Adrenal gland (tissue), 5 donors: ENCODE data around the gene PNRC1.

Experiments used
- CTCF ChIP-seq, 6 experiments: fragments of 450-650 bp in 4 of 6; fragments of 200-600 bp in 2 of 6; sonication (generic) in 1 of 6; IDR thresholded peaks; 1 replicate in 5 of 6; 2 replicates in 1 of 6; pipeline versions ENCODE4 v1.5.1 to v1.8.0; 2016 to 2021; ENCODE audit warnings: antibody characterized with exemption in 6 of 6, mild to moderate bottlenecking in 2 of 6, moderate library complexity in 1 of 6
- POLR2A ChIP-seq, 2 donors: fragments of 450-650 bp; IDR thresholded peaks; one replicate each; pipeline ENCODE4 v1.6.1; 2017; ENCODE audit warnings: antibody characterized with exemption in 2 of 2, mild to moderate bottlenecking in 2 of 2, moderate library complexity in 1 of 2
- donor health status: DM: no; HTN: no; CAD: no.

- TF ChIP-seq CTCF (IDR thresholded peaks at IDR 0.05) (no peak), POLR2A (IDR thresholded peaks at IDR 0.05) (no peak)
These were observed 39.8 kb downstream of the PNRC1 start for GRCh38 chr6:89120371-89120770.
